Activated CD4-positive, alpha-beta T cell treated with anti-CD3 and anti-CD28 coated beads, Interleukin-2, amount 50 U/mL, for 4 hours (primary cell): ENCODE measurements around the gene NAA38.

ENCODE experiments used
- DNase-seq, 2 experiments: peaks; one replicate each; pipeline ENCODE4 v3.0.0-alpha.2; 2020

Gene NAA38, protein sequence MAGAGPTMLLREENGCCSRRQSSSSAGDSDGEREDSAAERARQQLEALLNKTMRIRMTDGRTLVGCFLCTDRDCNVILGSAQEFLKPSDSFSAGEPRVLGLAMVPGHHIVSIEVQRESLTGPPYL

DNA sequence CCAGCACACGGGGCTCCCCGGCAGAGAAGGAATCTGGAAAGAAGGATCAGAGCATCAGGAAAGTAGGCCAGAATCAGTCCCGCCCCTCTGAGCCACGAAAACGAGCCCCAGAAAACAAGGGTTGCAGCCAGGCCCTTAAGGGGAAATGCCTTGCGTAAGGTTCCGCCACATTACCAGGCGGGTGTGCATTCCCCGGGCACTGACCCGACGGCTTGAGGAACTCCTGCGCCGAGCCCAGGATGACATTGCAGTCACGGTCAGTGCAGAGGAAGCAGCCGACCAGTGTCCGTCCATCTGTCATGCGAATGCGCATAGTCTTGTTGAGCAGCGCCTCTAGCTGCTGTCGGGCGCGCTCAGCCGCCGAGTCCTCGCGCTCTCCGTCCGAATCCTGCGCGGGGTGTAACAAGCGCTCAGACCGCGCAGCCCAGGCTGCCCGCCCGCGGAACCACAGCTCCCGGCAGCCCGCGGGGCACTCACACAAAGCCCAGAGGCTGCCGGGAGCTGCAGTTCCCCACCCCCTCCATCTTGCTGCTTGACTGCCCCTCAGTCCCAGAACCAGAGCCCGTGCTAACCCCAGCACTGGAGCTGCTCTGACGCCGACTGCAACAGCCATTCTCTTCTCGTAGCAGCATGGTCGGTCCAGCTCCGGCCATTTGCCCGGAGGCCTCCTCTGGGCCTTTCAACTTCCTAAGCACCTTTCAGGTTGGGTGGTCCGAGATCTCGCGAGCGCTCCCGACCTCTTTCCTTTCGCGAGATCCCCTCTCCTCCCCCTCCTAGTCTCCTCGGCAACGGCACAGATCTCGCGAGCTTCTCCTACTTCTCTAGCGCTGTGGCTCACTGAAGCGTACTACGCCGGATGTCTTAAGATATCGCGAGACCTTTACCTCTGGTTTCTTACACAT is at the start of gene NAA38:
Gene NAA38, minus strand, starts transcription at position 749 of the 902 bp plus-strand sequence. Its CDS starts 96 bp downstream, at position 653.
- peak; percentile 91 to 93 for DNase-seq

DNA sequence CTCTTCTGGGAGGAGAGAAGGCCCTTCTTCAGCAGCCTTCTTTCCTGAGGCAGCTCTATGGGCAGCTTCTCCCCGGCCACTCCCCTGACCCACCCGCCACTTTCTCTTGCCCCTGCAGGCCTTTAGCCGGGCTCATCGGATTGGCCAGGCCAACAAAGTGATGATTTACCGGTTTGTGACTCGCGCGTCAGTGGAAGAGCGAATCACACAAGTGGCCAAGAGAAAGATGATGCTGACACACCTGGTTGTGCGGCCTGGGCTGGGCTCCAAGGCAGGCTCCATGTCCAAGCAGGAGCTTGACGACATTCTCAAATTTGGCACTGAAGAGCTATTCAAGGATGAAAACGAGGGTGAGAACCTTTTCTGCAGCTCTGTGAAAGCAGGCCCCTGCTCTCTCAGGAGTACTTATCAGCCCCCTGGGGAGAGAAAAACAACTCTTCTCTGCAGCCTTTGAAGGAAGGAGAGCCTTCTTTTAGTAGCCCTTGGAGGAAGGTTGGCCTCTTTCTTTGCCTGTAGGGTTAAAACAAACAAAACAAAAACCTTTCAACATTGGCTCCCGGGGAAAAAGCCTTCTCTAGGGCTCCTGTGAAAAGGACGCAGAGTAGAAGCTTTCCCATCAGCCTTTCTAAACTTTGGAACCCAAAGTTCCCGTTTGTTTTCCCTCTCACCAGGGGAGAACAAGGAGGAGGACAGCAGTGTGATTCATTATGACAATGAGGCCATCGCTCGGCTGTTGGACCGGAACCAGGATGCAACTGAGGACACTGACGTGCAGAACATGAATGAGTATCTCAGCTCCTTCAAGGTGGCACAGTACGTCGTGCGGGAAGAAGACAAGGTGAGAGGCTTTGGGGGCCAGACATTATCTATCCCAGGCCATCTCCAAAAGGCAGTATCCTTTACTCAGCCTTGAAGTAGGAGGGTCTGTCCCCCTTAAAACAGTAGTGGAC is 46.1 kb upstream of the NAA38 start:
- DNase-seq, result no peak

DNA sequence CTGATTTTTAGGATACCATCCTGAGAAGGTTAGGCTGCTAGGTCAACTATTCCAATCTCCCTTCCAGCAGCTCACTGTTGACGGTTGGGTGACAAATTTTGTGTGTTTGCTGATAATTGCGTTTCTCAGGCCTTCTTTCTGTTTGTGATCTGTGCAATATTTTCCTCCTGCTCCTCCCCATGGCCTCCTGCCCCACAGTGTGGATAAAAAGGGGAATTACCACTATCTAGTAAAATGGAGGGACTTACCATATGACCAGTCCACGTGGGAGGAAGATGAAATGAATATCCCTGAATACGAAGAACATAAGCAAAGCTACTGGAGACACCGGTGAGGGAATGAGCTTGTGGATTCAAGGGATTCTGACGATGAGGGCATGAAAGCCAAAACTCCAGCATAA is 40.4 kb upstream of the NAA38 start:
- no peak for DNase-seq

DNA sequence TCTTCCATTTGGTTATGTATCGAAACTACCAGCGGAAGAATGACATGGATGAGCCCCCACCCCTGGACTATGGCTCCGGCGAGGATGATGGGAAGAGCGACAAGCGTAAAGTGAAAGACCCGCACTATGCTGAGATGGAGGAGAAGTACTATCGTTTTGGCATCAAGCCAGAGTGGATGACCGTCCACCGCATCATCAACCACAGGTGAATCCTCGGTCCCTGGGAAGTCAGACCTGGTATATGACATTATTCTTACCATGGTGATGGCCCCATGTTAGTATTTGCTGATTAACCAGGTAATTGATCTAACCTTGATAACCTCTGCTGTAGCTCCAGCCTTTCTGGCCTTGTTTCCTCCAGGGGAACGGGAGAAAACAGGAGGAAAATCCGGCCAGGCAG is 39.7 kb upstream of the NAA38 start:
- no peak for DNase-seq

DNA sequence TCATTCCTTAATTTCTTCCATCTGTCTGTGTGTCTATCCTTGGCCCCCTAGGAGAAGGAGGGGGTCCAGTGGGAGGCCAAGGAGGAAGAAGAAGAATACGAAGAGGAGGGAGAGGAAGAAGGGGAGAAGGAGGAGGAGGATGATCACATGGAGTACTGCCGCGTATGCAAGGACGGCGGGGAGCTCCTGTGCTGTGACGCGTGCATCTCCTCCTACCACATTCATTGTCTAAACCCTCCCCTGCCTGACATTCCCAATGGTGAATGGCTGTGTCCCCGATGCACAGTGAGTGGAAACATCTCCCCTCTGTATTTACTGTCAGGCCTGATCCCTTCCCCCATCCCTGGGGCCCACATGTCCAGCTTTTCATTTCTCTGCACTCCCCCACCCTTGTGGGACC is 37.5 kb upstream of the NAA38 start:
- no peak for DNase-seq

DNA sequence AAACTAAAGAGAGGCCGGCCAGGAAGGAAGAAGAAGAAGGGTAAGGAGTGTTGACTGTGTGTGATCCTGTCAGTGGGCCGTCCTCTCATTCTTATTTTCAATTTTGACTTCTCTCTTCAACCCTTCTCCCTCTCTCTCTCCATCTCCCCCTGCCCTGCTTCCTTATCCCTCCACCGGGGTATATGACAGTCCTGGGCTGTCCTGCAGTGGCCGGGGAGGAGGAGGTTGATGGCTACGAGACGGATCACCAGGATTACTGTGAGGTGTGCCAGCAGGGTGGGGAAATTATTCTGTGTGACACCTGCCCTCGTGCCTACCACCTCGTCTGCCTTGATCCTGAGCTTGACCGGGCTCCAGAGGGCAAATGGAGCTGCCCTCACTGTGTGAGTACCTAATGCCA is 36.9 kb upstream of the NAA38 start:
- DNase-seq, result no peak

DNA sequence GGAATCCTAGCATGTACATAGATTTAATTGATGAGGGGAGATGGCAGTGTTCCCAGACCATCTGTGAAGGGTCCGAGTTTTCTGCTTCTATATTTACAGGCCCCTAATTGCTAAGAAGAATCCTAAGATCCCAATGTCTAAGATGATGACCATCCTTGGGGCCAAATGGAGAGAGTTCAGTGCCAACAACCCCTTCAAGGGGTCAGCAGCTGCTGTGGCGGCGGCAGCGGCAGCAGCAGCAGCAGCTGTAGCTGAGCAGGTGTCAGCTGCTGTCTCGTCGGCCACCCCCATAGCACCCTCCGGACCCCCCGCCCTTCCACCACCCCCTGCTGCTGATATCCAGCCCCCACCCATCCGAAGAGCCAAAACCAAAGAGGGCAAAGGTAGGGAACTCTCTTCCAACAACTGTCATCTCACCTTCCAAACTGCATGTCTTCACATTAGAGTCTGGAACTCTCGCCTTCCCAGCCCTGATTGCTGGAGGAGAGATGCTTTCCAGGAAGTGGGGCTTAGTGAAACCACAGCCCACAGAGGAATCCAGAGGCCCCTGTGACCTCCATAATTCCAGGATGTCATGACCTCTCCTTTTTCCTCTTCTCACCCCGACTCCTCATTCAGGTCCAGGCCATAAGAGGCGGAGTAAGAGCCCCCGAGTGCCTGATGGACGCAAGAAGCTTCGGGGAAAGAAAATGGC is 36.0 kb upstream of the NAA38 start:
- DNase-seq, result no peak

DNA sequence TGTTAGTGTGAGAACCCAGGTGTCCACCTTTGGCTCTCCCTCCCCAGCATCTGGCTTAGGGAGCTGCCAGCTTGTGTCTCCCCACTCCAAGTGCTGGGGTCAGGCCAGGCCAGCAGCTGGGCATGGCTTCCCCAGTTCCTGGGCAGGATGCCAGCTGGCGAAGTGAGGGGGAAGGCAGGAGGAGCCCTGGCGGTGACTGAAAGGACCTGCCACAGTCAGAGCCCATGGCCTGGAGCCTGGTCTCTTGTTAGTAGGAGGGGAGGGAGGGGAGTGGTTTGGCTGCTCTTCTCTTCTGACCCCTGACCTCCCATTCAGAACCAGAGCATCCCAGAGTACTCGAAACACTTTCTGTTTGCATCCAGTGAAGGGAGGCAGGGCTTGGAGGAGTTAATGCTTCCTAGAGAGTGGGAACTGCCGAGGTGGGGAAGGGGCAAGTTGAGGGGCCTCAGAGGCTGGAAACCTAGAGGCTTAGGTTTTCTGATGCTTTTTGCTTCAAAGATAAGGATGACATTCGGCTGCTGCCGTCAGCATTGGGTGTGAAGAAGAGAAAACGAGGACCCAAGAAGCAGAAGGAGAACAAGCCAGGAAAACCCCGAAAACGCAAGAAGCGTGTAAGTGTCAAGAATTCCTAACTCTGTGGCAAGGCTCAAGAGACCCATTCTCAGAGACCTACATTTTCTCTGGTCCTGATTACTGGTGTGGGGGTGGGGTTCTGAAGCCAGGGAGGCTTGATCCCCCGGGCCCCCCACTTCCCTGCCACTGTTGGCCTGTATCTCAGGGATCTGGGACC is 32.0 kb upstream of the NAA38 start:
- DNase-seq, result no peak

DNA sequence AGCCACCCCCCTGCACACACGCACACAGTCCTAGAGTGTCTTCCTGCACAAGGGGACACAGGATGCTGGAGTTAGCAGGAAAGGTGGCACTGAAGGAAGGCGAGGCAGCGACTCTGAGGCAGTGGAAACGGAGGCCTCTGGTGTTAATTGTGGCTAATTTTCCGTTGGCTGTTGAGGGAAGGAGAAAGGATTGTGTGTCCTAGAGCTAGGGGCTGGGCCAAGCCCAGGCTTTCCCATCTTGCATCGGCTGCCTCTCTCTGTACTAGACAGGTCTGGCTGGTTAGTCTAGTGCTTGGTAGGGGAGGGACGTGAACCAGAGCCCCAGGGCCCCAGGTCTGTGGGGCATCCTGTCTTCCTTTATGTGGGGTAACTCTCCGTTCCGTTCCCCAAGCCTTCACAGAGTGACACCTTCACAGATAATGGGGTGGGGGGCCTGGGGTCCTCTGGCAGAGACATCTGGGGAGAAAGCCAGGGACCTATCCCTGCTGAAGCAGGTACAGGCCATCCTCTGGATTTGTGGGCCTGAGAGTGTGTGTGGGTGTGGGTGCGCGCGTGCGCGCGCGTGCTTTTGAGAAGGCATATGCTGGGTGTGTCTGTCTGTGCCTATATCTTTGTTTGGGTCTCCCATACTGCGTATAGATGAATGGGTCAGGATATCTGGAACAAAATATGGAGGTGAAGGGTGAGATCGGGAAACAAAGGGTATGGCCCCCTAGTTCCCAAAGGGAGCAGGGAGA is 31.0 kb upstream of the NAA38 start, which contains the start of gene CHD3:
Gene CHD3, plus strand, starts transcription at position 606 of the 737 bp plus-strand sequence. CDS start 212 bp downstream, outside the sequence.
- peak; percentile 45 to 50 for DNase-seq

DNA sequence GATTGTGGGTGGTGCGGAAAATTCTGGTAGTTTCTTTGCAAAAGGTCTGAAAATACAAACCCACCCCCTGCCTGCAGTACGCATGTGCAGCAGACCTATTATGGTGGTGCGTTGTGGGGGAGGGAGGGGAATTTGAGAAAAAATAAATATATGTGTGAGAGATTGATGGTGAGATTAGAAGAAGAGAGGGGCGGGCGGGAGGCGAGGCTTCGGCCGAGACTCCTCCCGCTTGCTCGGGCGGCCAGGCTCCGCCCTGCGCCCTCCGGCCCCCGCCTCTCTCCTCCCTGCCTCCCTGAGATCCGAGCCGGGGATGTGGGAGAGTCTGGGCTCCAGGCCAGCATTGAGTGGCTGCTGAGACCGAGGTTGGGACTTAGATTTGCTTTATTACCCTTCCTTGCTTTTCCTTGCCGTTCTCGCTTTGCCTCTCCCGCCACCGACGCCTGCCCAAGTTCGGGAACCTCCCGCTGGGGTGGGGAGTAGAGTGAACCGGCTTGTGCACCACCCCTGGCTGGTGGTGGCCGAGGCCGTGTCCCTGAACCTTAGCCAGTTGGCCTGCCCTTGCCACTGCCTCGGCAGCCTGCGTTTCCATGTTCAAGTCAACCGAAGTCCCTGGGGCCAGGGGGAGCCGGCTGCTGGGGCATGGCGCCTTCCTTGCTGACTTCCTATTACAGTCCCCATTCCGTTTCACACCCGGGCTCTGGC is 30.3 kb upstream of the NAA38 start:
- peak; percentile 91 to 92 for DNase-seq

DNA sequence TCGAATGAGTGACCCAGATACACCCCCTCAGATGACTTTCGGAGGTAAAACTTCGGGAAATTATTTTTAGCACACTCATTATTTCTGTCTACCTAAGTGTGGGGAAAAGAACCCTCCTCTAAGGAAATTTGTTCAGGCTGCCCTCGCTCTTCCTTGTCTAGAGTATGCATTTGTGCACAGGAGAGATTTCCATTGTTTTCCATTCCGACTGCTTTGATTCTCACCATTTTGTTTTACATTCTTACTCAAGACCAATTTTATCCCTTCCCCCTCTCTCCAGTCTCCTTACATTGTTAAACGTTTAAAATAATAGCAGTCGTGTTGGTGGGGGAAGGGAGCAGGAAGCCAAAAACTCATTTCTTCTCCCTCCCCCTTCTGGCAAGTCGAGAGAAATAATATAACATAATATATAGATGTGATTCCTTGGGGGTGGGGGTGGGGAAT is 29.7 kb upstream of the NAA38 start:
- no peak for DNase-seq

DNA sequence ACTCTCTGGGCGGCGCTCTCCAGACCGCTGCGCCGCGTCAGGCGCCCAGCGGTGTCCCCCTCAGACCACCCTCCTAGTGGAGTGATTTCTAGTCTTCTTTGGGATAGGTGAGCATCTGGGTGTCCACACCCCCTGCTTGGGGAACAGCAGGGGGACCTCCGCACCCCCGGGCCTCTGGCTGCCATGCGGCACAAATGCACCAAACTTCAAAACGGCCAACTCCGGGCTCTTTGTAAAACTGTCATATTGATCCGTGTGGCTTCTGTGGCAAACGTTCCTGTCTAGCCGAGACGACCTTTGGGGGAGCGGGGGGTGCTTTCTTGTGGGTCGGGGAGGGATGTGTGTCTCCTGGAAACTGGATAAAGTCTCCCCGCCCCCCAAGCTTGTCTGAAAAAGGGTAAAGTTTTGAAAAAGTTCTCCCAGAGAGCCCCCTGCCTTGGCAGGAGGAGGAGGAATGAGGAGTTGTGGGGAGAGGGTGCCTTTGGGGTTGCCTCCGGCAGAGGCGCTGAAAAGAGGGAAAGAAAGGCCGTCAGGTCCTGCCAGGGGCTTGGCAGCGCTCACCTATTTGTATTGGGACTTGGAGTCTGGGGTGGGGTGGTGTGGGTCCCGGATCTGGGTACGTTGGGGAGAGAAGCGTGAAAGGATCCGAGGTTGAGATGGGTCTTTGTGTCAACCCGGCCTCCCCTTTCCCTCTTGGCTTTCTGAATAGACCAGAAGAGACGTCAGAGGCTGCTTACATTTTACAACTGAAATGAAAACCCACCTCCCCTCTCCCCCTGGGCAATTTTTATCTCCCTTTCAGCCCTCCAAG is 29.1 kb upstream of the NAA38 start:
- DNase-seq, result peak; percentile 46 to 55

DNA sequence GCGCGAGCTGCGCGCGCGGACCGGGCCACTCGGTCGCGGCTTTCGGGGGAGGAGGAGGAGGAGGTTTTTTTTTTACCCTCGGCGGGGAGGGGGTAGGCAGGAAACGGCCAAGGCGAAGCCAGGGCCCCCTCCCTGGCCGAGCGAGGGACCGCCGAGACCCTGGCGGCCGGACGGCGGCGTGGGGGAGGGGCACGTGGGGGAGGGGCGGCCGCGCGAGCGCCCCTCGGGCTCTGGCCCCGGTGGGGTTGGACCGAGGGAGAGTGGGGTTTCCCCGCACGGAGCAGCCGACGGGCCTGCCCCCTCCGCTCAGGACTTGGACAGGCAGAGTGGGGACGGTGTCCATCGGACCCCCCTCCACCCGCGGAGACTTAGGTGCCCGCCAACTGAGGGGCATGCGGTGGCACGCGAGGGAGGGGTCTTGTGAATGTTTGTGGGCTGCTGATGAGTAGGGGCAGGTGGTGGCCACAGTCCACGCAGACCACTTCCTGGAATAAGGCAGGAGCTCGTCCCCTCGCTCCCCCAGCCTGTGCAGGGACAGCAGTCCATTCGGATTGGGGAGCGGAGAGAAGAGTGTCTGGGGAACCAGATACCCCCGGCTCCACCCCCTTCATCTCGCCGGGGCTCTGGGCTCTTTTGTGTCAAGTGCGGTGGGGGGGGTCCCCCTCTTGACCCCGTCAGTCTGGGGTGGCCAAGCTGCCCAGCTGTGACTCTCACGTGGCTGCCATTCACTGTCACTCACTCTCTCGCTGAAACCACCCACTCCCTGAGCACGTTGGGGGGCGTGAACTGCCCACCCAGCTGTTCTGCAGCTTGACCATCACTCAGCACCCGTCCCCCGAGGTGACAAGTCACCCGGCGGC is 28.2 kb upstream of the NAA38 start:
- DNase-seq, result peak in 1 of 2 experiments; percentile 23

DNA sequence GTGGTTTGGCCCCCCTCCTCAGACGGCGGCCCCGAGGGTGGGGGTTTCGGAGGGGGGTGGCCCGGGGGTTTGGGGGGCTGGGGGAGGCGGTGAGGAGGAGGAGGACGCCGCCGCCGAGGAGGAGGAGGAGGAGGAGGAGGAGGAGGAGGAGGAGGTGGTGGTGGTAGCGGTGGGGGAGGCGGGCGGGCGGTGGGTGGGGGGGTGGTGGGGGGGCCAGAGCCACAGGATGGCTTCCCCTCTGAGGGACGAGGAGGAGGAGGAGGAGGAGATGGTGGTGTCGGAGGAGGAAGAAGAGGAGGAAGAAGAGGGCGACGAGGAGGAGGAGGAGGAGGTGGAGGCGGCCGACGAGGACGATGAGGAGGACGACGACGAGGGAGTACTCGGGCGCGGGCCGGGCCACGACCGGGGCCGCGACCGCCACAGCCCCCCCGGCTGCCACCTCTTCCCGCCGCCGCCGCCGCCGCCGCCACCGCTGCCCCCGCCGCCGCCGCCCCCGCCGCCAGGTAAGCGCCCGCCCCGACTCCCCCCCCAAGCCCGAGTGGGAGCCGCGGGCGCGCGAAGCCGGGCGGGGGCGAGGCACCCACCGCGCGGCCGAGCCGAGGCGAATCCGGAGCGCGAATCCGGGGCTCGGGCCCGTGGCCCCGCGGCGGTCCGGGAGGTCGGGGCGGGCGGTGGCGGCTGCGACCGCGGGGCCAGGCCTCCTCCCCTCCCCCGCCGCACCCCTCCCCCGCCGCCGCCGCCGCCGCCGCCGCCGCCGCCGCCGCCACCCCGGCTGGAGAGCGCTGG is 27.4 kb upstream of the NAA38 start:
- DNase-seq, result peak; percentile 45 to 50

DNA sequence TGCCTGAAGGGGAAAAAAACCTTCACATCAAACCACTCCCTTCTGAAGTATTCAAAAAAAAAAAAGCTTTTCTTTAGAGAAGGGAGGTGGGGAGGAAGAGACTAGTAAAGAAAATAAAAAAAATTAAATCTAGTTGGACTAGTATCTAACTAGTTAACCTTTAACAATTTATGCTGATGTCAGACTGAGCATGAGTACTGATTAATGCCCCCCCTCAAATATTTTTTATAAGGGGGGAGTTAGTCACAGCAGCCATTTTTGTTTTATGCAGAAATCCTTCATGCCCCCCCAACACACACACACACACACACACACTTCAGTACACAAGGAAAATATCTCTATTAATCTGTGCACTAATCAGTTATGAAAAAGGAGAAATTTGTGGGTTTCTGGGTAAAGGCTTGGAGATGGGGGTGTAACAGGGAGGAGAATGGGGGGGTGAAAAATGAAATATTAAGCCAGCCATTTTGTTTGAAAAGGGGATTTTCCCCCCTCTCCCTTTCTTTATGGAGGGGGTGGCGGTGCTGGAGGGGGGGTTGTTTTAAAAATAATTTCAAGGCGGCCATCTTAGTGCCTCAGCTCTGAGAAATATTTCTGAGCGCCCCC is 26.5 kb upstream of the NAA38 start:
- peak; percentile 34 to 41 for DNase-seq

DNA sequence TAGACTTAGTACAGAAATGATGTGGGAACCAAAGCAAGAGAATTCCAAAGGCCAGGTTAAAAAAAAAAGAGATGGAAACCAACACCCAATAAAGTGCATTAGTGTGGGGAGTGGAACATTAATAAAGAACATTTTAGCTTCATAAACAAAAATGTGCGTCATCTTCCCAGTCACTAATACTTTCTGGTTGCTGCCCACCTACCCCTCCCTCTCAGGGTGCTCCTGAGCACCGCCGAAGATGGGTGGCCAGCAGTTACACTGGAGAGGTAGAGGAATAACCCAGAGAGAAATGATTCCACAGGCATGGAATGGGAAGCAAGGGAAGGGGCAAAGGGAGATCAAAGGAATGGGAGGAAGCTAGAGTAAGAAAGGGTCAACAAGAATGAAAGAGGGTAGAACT is 25.3 kb upstream of the NAA38 start:
- no peak for DNase-seq

DNA sequence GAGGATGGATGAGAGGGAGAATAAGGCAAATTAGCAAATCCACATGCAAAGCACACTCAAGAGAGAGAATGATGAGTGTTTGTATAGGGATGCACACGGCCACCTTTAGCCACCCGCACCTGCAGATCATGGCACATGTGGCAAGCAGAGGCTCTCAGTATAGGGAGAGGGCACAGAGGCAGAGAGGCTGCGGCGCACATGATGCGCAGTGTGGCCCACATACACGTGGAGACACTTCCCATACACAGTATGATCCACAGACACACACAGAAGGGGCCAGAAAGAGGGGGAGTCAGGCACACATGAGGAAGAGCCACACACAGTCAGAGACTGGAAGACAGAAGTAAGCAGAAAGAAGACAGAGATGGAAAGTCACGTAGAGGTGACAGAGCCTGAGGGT is 24.7 kb upstream of the NAA38 start:
- no peak for DNase-seq
